ENCODE results near the gene EID3. TPM values are rescaled to one million over a fixed set of nuclear protein-coding genes. Genes with fewer than 3 reads are reported as not detected.

Gene EID3
- total RNA-seq, 1 experiment from 2014 or later: 3.2 TPM

GRCh38 chr12:104309446-104309993 is 6.0 kb downstream of the EID3 start:
- ChIA-PET POLR2A (no interaction called here), CTCF (no interaction called here)
- Mint-ChIP-seq H3K27me3 (ENCODE audit: low read depth) (no peaks in the 10 kb centered on the region), H3K4me1 (peaks cover 43% of the 10 kb centered on the region), H3K4me3 (no peak overlapping the region), H3K27ac (peak overlapping the region; percentile 60), H3K36me3 (peaks cover 35% of the 10 kb centered on the region), H3K9me3 (no peaks in the 10 kb centered on the region)
- TF ChIP-seq ZSCAN18 (CRISPR knock-in tag; IDR thresholded peaks at IDR 0.05) (no peak), ZNF416 (CRISPR knock-in tag; IDR thresholded peaks at IDR 0.05) (no peak), GTF2I (CRISPR knock-in tag; conservative IDR thresholded peaks at IDR 0.05) (no peak), NFE2L1 (CRISPR knock-in tag; IDR thresholded peaks at IDR 0.05) (no peak), CREM (CRISPR knock-in tag; IDR thresholded peaks at IDR 0.05) (no peak), ATF6 (CRISPR knock-in tag; IDR thresholded peaks at IDR 0.05) (no peak), PRRX2 (CRISPR knock-in tag; IDR thresholded peaks at IDR 0.05) (no peak), ZNF281 (CRISPR knock-in tag; IDR thresholded peaks at IDR 0.05) (no peak), MAX (CRISPR knock-in tag; IDR thresholded peaks at IDR 0.05) (no peak), GRHL2 (CRISPR knock-in tag; IDR thresholded peaks at IDR 0.05; ENCODE audit: insufficient replicate concordance, severe bottlenecking) (no peak), MLX (CRISPR knock-in tag; IDR thresholded peaks at IDR 0.05) (no peak), ETV6 (CRISPR knock-in tag; IDR thresholded peaks at IDR 0.05) (no peak), KAT7 (CRISPR knock-in tag; IDR thresholded peaks at IDR 0.05; ENCODE audit: borderline replicate concordance) (no peak), ATF3 (CRISPR knock-in tag; conservative IDR thresholded peaks at IDR 0.05) (no peak), HMGA2 (CRISPR knock-in tag; IDR thresholded peaks at IDR 0.05) (no peak), ATF1 (CRISPR knock-in tag; IDR thresholded peaks at IDR 0.05) (no peak), IRF1 (CRISPR knock-in tag; IDR thresholded peaks at IDR 0.05) (no peak), CREB1 (CRISPR knock-in tag; IDR thresholded peaks at IDR 0.05) (no peak), ZNF512 (CRISPR knock-in tag; IDR thresholded peaks at IDR 0.05; ENCODE audit: borderline replicate concordance) (no peak)
- TF ChIP-seq, protein P1, sequence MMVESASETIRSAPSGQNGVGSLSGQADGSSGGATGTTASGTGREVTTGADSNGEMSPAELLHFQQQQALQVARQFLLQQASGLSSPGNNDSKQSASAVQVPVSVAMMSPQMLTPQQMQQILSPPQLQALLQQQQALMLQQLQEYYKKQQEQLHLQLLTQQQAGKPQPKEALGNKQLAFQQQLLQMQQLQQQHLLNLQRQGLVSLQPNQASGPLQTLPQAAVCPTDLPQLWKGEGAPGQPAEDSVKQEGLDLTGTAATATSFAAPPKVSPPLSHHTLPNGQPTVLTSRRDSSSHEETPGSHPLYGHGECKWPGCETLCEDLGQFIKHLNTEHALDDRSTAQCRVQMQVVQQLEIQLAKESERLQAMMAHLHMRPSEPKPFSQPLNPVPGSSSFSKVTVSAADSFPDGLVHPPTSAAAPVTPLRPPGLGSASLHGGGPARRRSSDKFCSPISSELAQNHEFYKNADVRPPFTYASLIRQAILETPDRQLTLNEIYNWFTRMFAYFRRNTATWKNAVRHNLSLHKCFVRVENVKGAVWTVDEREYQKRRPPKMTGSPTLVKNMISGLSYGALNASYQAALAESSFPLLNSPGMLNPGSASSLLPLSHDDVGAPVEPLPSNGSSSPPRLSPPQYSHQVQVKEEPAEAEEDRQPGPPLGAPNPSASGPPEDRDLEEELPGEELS (CRISPR knock-in tag; IDR thresholded peaks at IDR 0.05): no peak
- DNase-seq (ENCODE audit: low spot score) (no peak), ATAC-seq (no peak)

Data from WTC11 (cell line).